Ovary (tissue), 9 donors: Measurements from ENCODE around the gene BUB1B. TPM values are rescaled to one million over a fixed set of nuclear protein-coding genes. Genes with fewer than 3 reads are reported as not detected.
"Not testable (repeated sequence)": the region's sequence is repeated elsewhere in the genome, so short reads cannot be mapped to it uniquely, and the experiment has no call there.

ENCODE experiments used
- DNase-seq, 5 donors: peaks; one replicate each; pipeline ENCODE4 v3.0.0-alpha.2; 2019 to 2020
- H3K27ac ChIP-seq, 2 donors: fragments of 200-600 bp; one replicate each; pipeline versions ENCODE4 v1.5.1 to v1.8.0; 2019 to 2022
- H3K27me3 ChIP-seq: fragments of 200-600 bp; one replicate; pipeline ENCODE4 v1.8.0; 2022
- H3K36me3 ChIP-seq: fragments of 200-600 bp; sonication (generic); one replicate; pipeline ENCODE4 v1.5.1; 2019
- H3K4me1 ChIP-seq: one replicate; pipeline ENCODE4 v1.8.1; 2013; ENCODE audit warnings: mild to moderate bottlenecking, moderate library complexity; ENCODE audit not compliant: insufficient read depth
- H3K4me3 ChIP-seq: fragments of 200-600 bp; sonication (generic); one replicate; pipeline ENCODE4 v1.5.1; 2017
- H3K9me3 ChIP-seq, 2 donors: fragments of 200-600 bp in 1 of 2; sonication (generic) in 1 of 2; one replicate each; pipeline versions ENCODE4 v1.5.1 to v1.8.1; 2013 to 2019; ENCODE audit warnings: mild to moderate bottlenecking in 1 of 2, moderate library complexity in 1 of 2
- CTCF ChIP-seq, 3 donors: fragments of 450-650 bp in 2 of 3; fragments of 200-600 bp in 1 of 3; IDR thresholded peaks; one replicate each; pipeline versions ENCODE4 v1.5.1 to v1.8.0; 2016 to 2022; ENCODE audit warnings: antibody characterized with exemption in 3 of 3, mild to moderate bottlenecking in 1 of 3
- EP300 ChIP-seq: sonication (generic); formaldehyde crosslinking; IDR thresholded peaks from one replicate; pipeline ENCODE4 v1.6.1; 2017; ENCODE audit warnings: antibody characterized with exemption
- POLR2A ChIP-seq: fragments of 450-650 bp; IDR thresholded peaks from one replicate; pipeline ENCODE4 v1.6.1; 2017; ENCODE audit warnings: antibody characterized with exemption, mild to moderate bottlenecking, moderate library complexity
- WGBS, 3 donors: extraction: QIAGEN DNeasy Blood & Tissue Kit in 1 of 3; methylation state at CpG; one replicate each; pipeline versions ENCODE4 v1.1.5 to v1.1.7; 2013 to 2017; 5-methylcytosine and 5-hydroxymethylcytosine counted together
- intact Hi-C, 4 donors: fragments of 100-400 bp; cut with DNase I; formaldehyde crosslinking; loops; one replicate each; pipeline versions ENCODE4 v1.11.0 to v1.15.1; 2022 to 2023
- polyA plus RNA-seq, 2 donors: library from polyadenylated mRNA; stranded (reverse); fragments of 200-250 nt in 1 of 2; fragments of 350-450 nt in 1 of 2; fragmentation: Illumina TruSeq in 1 of 2; extraction: RNeasy Lipid Tissue Mini Kit (QIAGEN cat#74804) in 1 of 2; gene quantifications; one replicate each; pipeline ENCODE4 v1.2.3, GENCODE V29; 2013 to 2014
- total RNA-seq, 7 donors: library from RNA; depleted of rRNA in 2 of 7; stranded (reverse); fragments of >200 nt in 2 of 7; fragmentation: NEBNext Ultra II Directional in 3 of 7; extraction: Animal tissue kit (Norgen Biotek cat#: 25700) in 3 of 7; gene quantifications; one replicate each; pipeline versions ENCODE4 v1.1.0 to v1.2.4, GENCODE V29; 2016 to 2023
- donor health status: DM: no; HTN: no; CAD: no; lungs with moderate emphysema.
- donor health status: DM: no; HTN: no; CAD: no.
- donor health status: Bipolar disorder and iron deficiency.
- donor health status: DM: yes; HTN: yes; CAD: no.
- donor health status: DM: no; HTN: no; CAD: no.
- donor health status: DM: yes; HTN: yes; CAD: no.

The BUB1B gene
- total and polyA plus RNA-seq, 9 donors, result 0.43 to 2.4 (median 1.2) TPM; not detected in 1

- Histone ChIP-seq H3K9me3 (no peaks in the 10 kb centered on the region), H3K4me1 (peaks cover 5% of the 10 kb centered on the region), H3K36me3 (no peaks in the 10 kb centered on the region), H3K4me3 (no peak overlapping the region), H3K27ac (no peak overlapping the region), H3K27me3 (no peaks in the 10 kb centered on the region)
- WGBS, 3 donors, result 84 to 87% (median 87%) methylated on average over 12 of the region's 12 CpGs
- TF ChIP-seq POLR2A, result no peak
- TF ChIP-seq CTCF (IDR thresholded peaks at IDR 0.05), result no peak
- no peak for TF ChIP-seq EP300
- intact Hi-C loops, result loop anchor here in 2 of 4 donors (5.0 to 10.0 kb wide), 2 partner anchors 52 to 119 kb away; no protein-coding TSS in a partner anchor
- no peak for DNase-seq
These were observed 3.0 kb downstream of the BUB1B start for GRCh38 chr15:40163657-40164416.

- intact Hi-C loops, result loop anchor here in 1 of 4 donors (10.0 kb wide), 1 partner anchor 123 kb away; no protein-coding TSS in a partner anchor
These were observed 6.5 kb downstream of the BUB1B start for GRCh38 chr15:40167374-40167773.

GRCh38 chr15:40175160-40175559 lies 14.3 kb downstream of the BUB1B start:
- Histone ChIP-seq H3K27ac (no peak overlapping the region), H3K4me3 (no peak overlapping the region), H3K27me3 (no peaks in the 10 kb centered on the region), H3K4me1 (no peaks in the 10 kb centered on the region), H3K36me3 (no peaks in the 10 kb centered on the region), H3K9me3 (no peaks in the 10 kb centered on the region)
- intact Hi-C loops, result no loop called here
- no peak for TF ChIP-seq POLR2A
- TF ChIP-seq CTCF (IDR thresholded peaks at IDR 0.05), result no peak
- TF ChIP-seq EP300, result no peak
- 87 to 91% (median 89%) methylated on average over 3 of the region's 3 CpGs for WGBS, 3 donors
- DNase-seq, result no peak

More at GRCh38 chr15:40167374-40167773, 6.5 kb downstream of the BUB1B start:
- H3K36me3 ChIP-seq, DNase-seq, H3K4me3 ChIP-seq, H3K4me1 ChIP-seq, H3K27me3 ChIP-seq, H3K9me3 ChIP-seq, H3K27ac ChIP-seq: not testable (repeated sequence)
- WGBS, 3 donors, result 96 to 97% (median 97%) methylated on average over 10 of the region's 10 CpGs

GRCh38 chr15:40182358-40183029 lies 21.6 kb downstream of the BUB1B start:
- Histone ChIP-seq H3K27ac (no peak overlapping the region), H3K4me3 (no peak overlapping the region), H3K27me3 (no peaks in the 10 kb centered on the region), H3K4me1 (no peaks in the 10 kb centered on the region), H3K9me3 (no peaks in the 10 kb centered on the region), H3K36me3 (no peaks in the 10 kb centered on the region)
- TF ChIP-seq CTCF (IDR thresholded peaks at IDR 0.05) (no peak), EP300 (no peak), POLR2A (no peak)
- intact Hi-C loops, result no loop called here
- 40 to 61% (median 43%) methylated on average over 1 of the region's 1 CpG for WGBS, 3 donors
- DNase-seq, result no peak
